ENCODE data around the gene ADAMTS18.
"Not testable (repeated sequence)": the region's sequence is repeated elsewhere in the genome, so short reads cannot be mapped to it uniquely, and the experiment has no call there.

ADAMTS18 gene

GRCh38 chr16:77434530-77435271 lies at the start of gene ADAMTS18:
Gene ADAMTS18 (minus strand): TSS chr16:77435034. CDS start chr16:77434695, 339 bp downstream.
- no peak for DNase-seq

GRCh38 chr16:77480681-77481315 lies 46.0 kb upstream of the ADAMTS18 start:
- no peak for DNase-seq

GRCh38 chr16:77472262-77472661 lies 37.4 kb upstream of the ADAMTS18 start:
- DNase-seq = no peak

- no peak for DNase-seq
These were observed 36.0 kb upstream of the ADAMTS18 start for GRCh38 chr16:77470851-77471250.

GRCh38 chr16:77469634-77470033 lies 34.8 kb upstream of the ADAMTS18 start:
- DNase-seq = no peak

GRCh38 chr16:77468831-77469230 lies 34.0 kb upstream of the ADAMTS18 start:
- DNase-seq = no peak

GRCh38 chr16:77467821-77468335 lies 33.0 kb upstream of the ADAMTS18 start:
- DNase-seq = no peak

- not testable (repeated sequence) for DNase-seq
These were observed 28.8 kb upstream of the ADAMTS18 start for GRCh38 chr16:77463659-77464058.

- no peak for DNase-seq
These were observed 28.1 kb upstream of the ADAMTS18 start for GRCh38 chr16:77462894-77463293.

- DNase-seq = no peak
These were observed 24.9 kb upstream of the ADAMTS18 start for GRCh38 chr16:77459534-77460254.

- DNase-seq = no peak
These were observed 22.2 kb upstream of the ADAMTS18 start for GRCh38 chr16:77457046-77457445.

- no peak for DNase-seq
These were observed 17.4 kb upstream of the ADAMTS18 start for GRCh38 chr16:77452243-77452642.

GRCh38 chr16:77450790-77451487 lies 16.1 kb upstream of the ADAMTS18 start:
- no peak for DNase-seq

- no peak for DNase-seq
These were observed 14.4 kb upstream of the ADAMTS18 start for GRCh38 chr16:77449208-77449607.

- no peak for DNase-seq
These were observed 10.5 kb upstream of the ADAMTS18 start for GRCh38 chr16:77445324-77445723.

- DNase-seq = no peak
These were observed 9.3 kb upstream of the ADAMTS18 start for GRCh38 chr16:77444147-77444460.

- no peak for DNase-seq
These were observed 8.7 kb upstream of the ADAMTS18 start for GRCh38 chr16:77443357-77444146.

GRCh38 chr16:77442078-77442477 lies 7.2 kb upstream of the ADAMTS18 start:
- no peak for DNase-seq

GRCh38 chr16:77439106-77439505 lies 4.3 kb upstream of the ADAMTS18 start:
- DNase-seq = no peak

GRCh38 chr16:77437859-77438258 lies 3.0 kb upstream of the ADAMTS18 start:
- DNase-seq = no peak

GRCh38 chr16:77435272-77435820 lies 512 bp upstream of the ADAMTS18 start:
- DNase-seq = no peak

GRCh38 chr16:77434022-77434529 lies 758 bp downstream of the ADAMTS18 start:
- DNase-seq = no peak
